HepG2 (cell line): Measurements from ENCODE around the gene PTH2. TPM values are rescaled to one million over a fixed set of nuclear protein-coding genes. Genes with fewer than 3 reads are reported as not detected.

Experiments used
- GPN1 ChIP-seq: sonication (generic); formaldehyde crosslinking; IDR thresholded peaks from 2 replicates; pipeline ENCODE4 v1.5.1; 2020; ENCODE audit warnings: missing genetic modification reagents, borderline replicate concordance
- HDAC1 ChIP-seq: sonication (generic); formaldehyde crosslinking; IDR thresholded peaks from 2 replicates; pipeline ENCODE4 v1.5.1; 2020; ENCODE audit warnings: mild to moderate bottlenecking, missing genetic modification reagents
- KDM1A ChIP-seq: IDR thresholded peaks from 2 replicates; pipeline ENCODE4 v1.6.1; 2016; ENCODE audit warnings: missing compliant biosample characterization
- LRRFIP1 ChIP-seq: sonication (generic); formaldehyde crosslinking; conservative IDR thresholded peaks from 2 replicates; pipeline ENCODE4 v1.4.0; 2020; ENCODE audit warnings: missing genetic modification reagents
- NFRKB ChIP-seq: fragments of 450-650 bp; IDR thresholded peaks from 2 replicates; pipeline ENCODE4 v1.6.1; 2017
- RCOR2 ChIP-seq: IDR thresholded peaks from 2 replicates; pipeline ENCODE4 v1.6.1; 2016; ENCODE audit warnings: missing biosample characterization, missing genetic modification reagents
- REST ChIP-seq, 2 experiments: IDR thresholded peaks; 2 replicates each; pipeline ENCODE4 v1.6.1; 2011 to 2012; ENCODE audit warnings: low read length in 2 of 2, borderline replicate concordance in 1 of 2, low read depth in 1 of 2, mild to moderate bottlenecking in 1 of 2, moderate library complexity in 1 of 2
- SIX4 ChIP-seq: sonication (generic); formaldehyde crosslinking; IDR thresholded peaks from 2 replicates; pipeline ENCODE4 v1.4.0; 2020; ENCODE audit warnings: missing genetic modification reagents
- ZNF138 ChIP-seq: sonication (generic); formaldehyde crosslinking; IDR thresholded peaks from 2 replicates; pipeline ENCODE4 v1.5.0; 2020; ENCODE audit warnings: mild to moderate bottlenecking, low read depth, missing genetic modification reagents
- ZNF282 ChIP-seq: fragments of 450-650 bp; IDR thresholded peaks from 2 replicates; pipeline ENCODE4 v1.6.1; 2018; ENCODE audit not compliant: partially characterized antibody
- ZNF574 ChIP-seq: sonication (generic); formaldehyde crosslinking; IDR thresholded peaks from 2 replicates; pipeline ENCODE4 v1.4.0; 2020; ENCODE audit warnings: missing genetic modification reagents
- ZNF878 ChIP-seq: sonication (generic); formaldehyde crosslinking; IDR thresholded peaks from 2 replicates; pipeline ENCODE4 v1.8.1; 2023; ENCODE audit warnings: mild to moderate bottlenecking, missing genetic modification reagents, moderate library complexity
- polyA plus RNA-seq, 8 experiments: library from polyadenylated mRNA; depleted of rRNA in 3 of 8; stranded (reverse) in 7 of 8; unstranded in 1 of 8; fragments of >200 nt; fragmentation: Illumina TruSeq in 4 of 8; extraction: Trizol in 4 of 8; gene quantifications; 2 replicates each; pipeline versions ENCODE4 v1.2.1 to v1.2.3, GENCODE V29; 2011 to 2016; ENCODE audit warnings: low read depth in 4 of 8, missing spikeins in 1 of 8, mixed read lengths in 1 of 8; ENCODE audit not compliant: insufficient read depth in 1 of 8
- total RNA-seq, 5 experiments: library from RNA; depleted of rRNA; stranded (reverse); fragments of >200 nt; fragmentation: Illumina TruSeq; extraction: Trizol; gene quantifications; 2 replicates each; pipeline ENCODE4 v1.2.3, GENCODE V29; 2016; ENCODE audit warnings: low read depth in 1 of 5

The PTH2 gene
- total and polyA plus RNA-seq, 2 of the 13 experiments (the other 11 are each of a cell fraction or from before 2014, with no cell fraction given): not detected

GRCh38 chr19:49445997-49446396, 22.8 kb upstream of the PTH2 start (continued):
- TF ChIP-seq LRRFIP1 (CRISPR knock-in tag) (no peak), NFRKB (no peak), ZNF282 (no peak), SIX4 (CRISPR knock-in tag) (no peak), ZNF574 (CRISPR knock-in tag) (peak; percentile 90), HDAC1 (CRISPR knock-in tag) (no peak), ZNF138 (no peak), GPN1 (CRISPR knock-in tag) (no peak), KDM1A (CRISPR knock-in tag) (no peak), ZNF878 (CRISPR knock-in tag) (no peak), REST (IDR thresholded peaks at IDR 0.05; ENCODE audit: borderline replicate concordance in 1 of 2, low read depth in 1 of 2, low read length in 2 of 2) (no peak), RCOR2 (CRISPR knock-in tag) (no peak)
